Calu3 (cell line): ENCODE measurements around the gene MSI2. TPM values are rescaled to one million over a fixed set of nuclear protein-coding genes. Genes with fewer than 3 reads are reported as not detected.

ENCODE experiments used
- BruUV-seq: library from RNA; stranded (reverse); fragments of 400-500 nt; replicated peaks from 2 replicates; lab custom pipeline; 2021; lab: Mats Ljungman, UMichigan
- CTCF ChIA-PET: fragments of 300-600 bp; sonication (Branson Sonifier 250); formaldehyde crosslinking; loops from one replicate; lab custom pipeline; 2022; ENCODE audit warnings: antibody characterized with exemption; lab: Charles Lee
- DNase-seq: peaks from one replicate; pipeline ENCODE4 v3.0.0; 2022
- H3K27ac Mint-ChIP-seq: one replicate; pipeline ENCODE4 v1.8.0; 2022; ENCODE audit warnings: mixed read lengths; ENCODE audit not compliant: unreplicated experiment
- H3K27me3 Mint-ChIP-seq: one replicate; pipeline ENCODE4 v1.8.0; 2022; ENCODE audit warnings: mixed read lengths; ENCODE audit not compliant: unreplicated experiment
- H3K36me3 Mint-ChIP-seq: one replicate; pipeline ENCODE4 v1.8.0; 2022; ENCODE audit warnings: mild to moderate bottlenecking, moderate library complexity, mixed read lengths; ENCODE audit not compliant: insufficient read depth, unreplicated experiment
- H3K4me1 Mint-ChIP-seq: one replicate; pipeline ENCODE4 v1.8.0; 2022; ENCODE audit warnings: mild to moderate bottlenecking, low read depth, mixed read lengths; ENCODE audit not compliant: unreplicated experiment
- H3K4me3 Mint-ChIP-seq: one replicate; pipeline ENCODE4 v1.8.0; 2022; ENCODE audit warnings: mild to moderate bottlenecking, low read depth, moderate library complexity, mixed read lengths; ENCODE audit not compliant: unreplicated experiment
- H3K9me3 Mint-ChIP-seq: one replicate; pipeline ENCODE4 v1.8.0; 2022; ENCODE audit warnings: low read depth, mixed read lengths; ENCODE audit not compliant: unreplicated experiment
- intact Hi-C: fragments of 100-400 bp; cut with micrococcal nuclease; formaldehyde crosslinking; loops from one replicate; pipeline ENCODE4 v1.10.0; 2022; ENCODE audit not compliant: unreplicated experiment
- total RNA-seq: library from RNA; stranded (reverse); gene quantifications from 2 replicates; pipeline ENCODE4 v1.2.3, GENCODE V29; 2022
- TF ChIP-seq, protein P1 (sequence below): fragments of 200-600 bp; IDR thresholded peaks from one replicate; pipeline ENCODE4 v1.8.0; 2022; ENCODE audit warnings: antibody characterized with exemption; ENCODE audit not compliant: unreplicated experiment

The MSI2 gene
- total RNA-seq, 1 experiment from 2014 or later: 66.4 TPM

GRCh38 chr17:57577751-57578607 is 321.7 kb downstream of the MSI2 start:
- CTCF ChIA-PET: no interaction called here
- TF ChIP-seq, protein P1, sequence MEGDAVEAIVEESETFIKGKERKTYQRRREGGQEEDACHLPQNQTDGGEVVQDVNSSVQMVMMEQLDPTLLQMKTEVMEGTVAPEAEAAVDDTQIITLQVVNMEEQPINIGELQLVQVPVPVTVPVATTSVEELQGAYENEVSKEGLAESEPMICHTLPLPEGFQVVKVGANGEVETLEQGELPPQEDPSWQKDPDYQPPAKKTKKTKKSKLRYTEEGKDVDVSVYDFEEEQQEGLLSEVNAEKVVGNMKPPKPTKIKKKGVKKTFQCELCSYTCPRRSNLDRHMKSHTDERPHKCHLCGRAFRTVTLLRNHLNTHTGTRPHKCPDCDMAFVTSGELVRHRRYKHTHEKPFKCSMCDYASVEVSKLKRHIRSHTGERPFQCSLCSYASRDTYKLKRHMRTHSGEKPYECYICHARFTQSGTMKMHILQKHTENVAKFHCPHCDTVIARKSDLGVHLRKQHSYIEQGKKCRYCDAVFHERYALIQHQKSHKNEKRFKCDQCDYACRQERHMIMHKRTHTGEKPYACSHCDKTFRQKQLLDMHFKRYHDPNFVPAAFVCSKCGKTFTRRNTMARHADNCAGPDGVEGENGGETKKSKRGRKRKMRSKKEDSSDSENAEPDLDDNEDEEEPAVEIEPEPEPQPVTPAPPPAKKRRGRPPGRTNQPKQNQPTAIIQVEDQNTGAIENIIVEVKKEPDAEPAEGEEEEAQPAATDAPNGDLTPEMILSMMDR: no peak
- Mint-ChIP-seq H3K4me1 (no peaks in the 10 kb centered on the region), H3K36me3 (no peaks in the 10 kb centered on the region), H3K9me3 (no peaks in the 10 kb centered on the region), H3K27me3 (no peaks in the 10 kb centered on the region), H3K27ac (no peak overlapping the region), H3K4me3 (no peak overlapping the region)
- DNase-seq: no peak
- no TSS peak for BruUV-seq
- intact Hi-C loops: no loop called here

DNA sequence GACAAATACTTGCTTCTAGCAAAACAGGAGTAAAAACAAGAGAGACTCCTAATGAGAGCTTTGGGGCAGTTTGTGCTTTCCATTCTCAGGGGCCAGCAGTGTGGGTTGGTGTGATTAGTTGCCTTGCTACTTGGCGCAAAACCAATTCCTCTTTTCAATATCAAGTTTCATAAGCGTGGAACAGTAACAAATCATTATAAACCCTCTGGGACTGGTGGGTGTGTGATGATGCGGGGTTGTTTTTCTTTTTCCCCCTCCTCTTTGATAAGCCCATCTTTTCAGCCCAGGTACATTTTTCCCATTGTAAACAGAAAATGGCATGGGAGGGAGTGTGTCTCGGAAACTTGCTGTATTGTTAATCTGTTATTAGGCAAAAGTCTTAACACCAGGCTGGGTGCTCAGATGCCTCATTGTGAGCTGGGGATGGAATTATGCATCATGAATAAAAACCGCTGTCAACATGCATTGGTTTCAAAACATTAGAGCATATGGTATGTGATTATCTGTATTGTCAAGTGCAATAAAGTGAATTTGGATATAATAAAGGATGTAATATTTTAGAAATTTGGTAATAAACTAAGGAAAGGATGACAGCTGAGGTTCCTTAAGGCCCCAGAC is 322.4 kb downstream of the MSI2 start:
- TF ChIP-seq, protein P1: no peak
- no peak overlapping the region for H3K4me3 Mint-ChIP-seq
- BruUV-seq: no TSS peak
- H3K27ac Mint-ChIP-seq: no peak overlapping the region
- H3K9me3 Mint-ChIP-seq: no peaks in the 10 kb centered on the region
- DNase-seq: no peak
- intact Hi-C loops: no loop called here
- no peaks in the 10 kb centered on the region for H3K27me3 Mint-ChIP-seq
- H3K4me1 Mint-ChIP-seq: no peaks in the 10 kb centered on the region
- CTCF ChIA-PET: no interaction called here
- H3K36me3 Mint-ChIP-seq: no peaks in the 10 kb centered on the region

GRCh38 chr17:57579245-57579644 is 322.9 kb downstream of the MSI2 start:
- H3K9me3 Mint-ChIP-seq: no peaks in the 10 kb centered on the region
- H3K36me3 Mint-ChIP-seq: no peaks in the 10 kb centered on the region
- TF ChIP-seq, protein P1: no peak
- no TSS peak for BruUV-seq
- intact Hi-C loops: no loop called here
- DNase-seq: no peak
- no peaks in the 10 kb centered on the region for H3K27me3 Mint-ChIP-seq
- H3K4me3 Mint-ChIP-seq: no peak overlapping the region
- H3K4me1 Mint-ChIP-seq: no peaks in the 10 kb centered on the region
- no peak overlapping the region for H3K27ac Mint-ChIP-seq
- CTCF ChIA-PET: no interaction called here

GRCh38 chr17:57580055-57580739 is 323.9 kb downstream of the MSI2 start:
- no peak for DNase-seq
- no peak overlapping the region for H3K27ac Mint-ChIP-seq
- H3K4me1 Mint-ChIP-seq: no peaks in the 10 kb centered on the region
- H3K36me3 Mint-ChIP-seq: no peaks in the 10 kb centered on the region
- no TSS peak for BruUV-seq
- intact Hi-C loops: no loop called here
- H3K9me3 Mint-ChIP-seq: no peaks in the 10 kb centered on the region
- CTCF ChIA-PET: no interaction called here
- TF ChIP-seq, protein P1: no peak
- H3K27me3 Mint-ChIP-seq: no peaks in the 10 kb centered on the region
- no peak overlapping the region for H3K4me3 Mint-ChIP-seq
